HEK293 (cell line): ENCODE results near the gene MBTD1.

Experiments
- CTCF ChIA-PET: fragments of 350-600 bp; formaldehyde crosslinking; extraction: SDS; loops from one replicate; lab custom pipeline; 2021; ENCODE audit warnings: antibody characterized with exemption; lab: Yijun Ruan, JAX
- POLR2A ChIA-PET: fragments of 300-600 bp; formaldehyde crosslinking; extraction: SDS; loops from one replicate; lab custom pipeline; 2020; ENCODE audit warnings: antibody characterized with exemption, inconsistent platforms; lab: Yijun Ruan, JAX
- H3K27ac ChIP-seq: fragments of 200-500 bp; sonication (Bioruptor generic); 2 replicates; pipeline ENCODE4 v1.5.1; 2014; ENCODE audit warnings: low read depth, low read length, control low read depth, inconsistent platforms; ENCODE audit errors: extremely low read depth
- H3K36me3 ChIP-seq, 2 experiments: fragments of 200-500 bp in 1 of 2; sonication (Bioruptor generic) in 1 of 2; 1 replicate in 1 of 2; 2 replicates in 1 of 2; pipeline ENCODE4 v1.5.1; 2014 to 2017; ENCODE audit warnings: inconsistent platforms in 2 of 2, low read length in 2 of 2; ENCODE audit not compliant: control insufficient read depth in 2 of 2, insufficient read depth in 1 of 2
- H3K4me1 ChIP-seq: fragments of 200-500 bp; sonication (Bioruptor generic); 2 replicates; pipeline ENCODE4 v1.5.1; 2014; ENCODE audit warnings: mild to moderate bottlenecking, low read length, inconsistent platforms; ENCODE audit not compliant: control insufficient read depth, insufficient read depth
- H3K4me3 ChIP-seq: 2 replicates; pipeline ENCODE4 v1.5.1; 2011; ENCODE audit warnings: low read depth, mild to moderate bottlenecking, control low read depth, low read length, moderate library complexity
- H3K9me3 ChIP-seq: fragments of 200-500 bp; sonication (Bioruptor generic); 2 replicates; pipeline ENCODE4 v1.5.1; 2014; ENCODE audit warnings: low read depth, low read length, inconsistent platforms; ENCODE audit not compliant: control insufficient read depth, insufficient read depth
- BCL11A ChIP-seq: fragments of 450-650 bp; formaldehyde crosslinking; IDR thresholded peaks from 2 replicates; pipeline ENCODE4 v1.5.1; 2016; ENCODE audit warnings: low read depth, missing biosample characterization, missing genetic modification characterization
- CTCF ChIP-seq: fragments of 450-650 bp; formaldehyde crosslinking; IDR thresholded peaks from 2 replicates; pipeline ENCODE4 v1.5.1; 2016; ENCODE audit warnings: missing biosample characterization, missing genetic modification characterization
- FEZF1 ChIP-seq: fragments of 450-650 bp; formaldehyde crosslinking; IDR thresholded peaks from 2 replicates; pipeline ENCODE4 v1.5.1; 2016; ENCODE audit warnings: missing biosample characterization, missing genetic modification characterization
- INSM2 ChIP-seq: fragments of 450-650 bp; formaldehyde crosslinking; IDR thresholded peaks from 2 replicates; pipeline ENCODE4 v1.5.1; 2016; ENCODE audit warnings: missing biosample characterization, missing genetic modification characterization
- KLF1 ChIP-seq: fragments of 450-650 bp; formaldehyde crosslinking; IDR thresholded peaks from 2 replicates; pipeline ENCODE4 v1.5.1; 2016; ENCODE audit warnings: missing biosample characterization, missing genetic modification characterization
- KLF16 ChIP-seq: fragments of 450-650 bp; formaldehyde crosslinking; IDR thresholded peaks from 2 replicates; pipeline ENCODE4 v1.5.1; 2017; ENCODE audit warnings: missing biosample characterization, missing genetic modification characterization
- MZF1 ChIP-seq: fragments of 450-650 bp; formaldehyde crosslinking; IDR thresholded peaks from 2 replicates; pipeline ENCODE4 v1.5.1; 2017; ENCODE audit warnings: missing biosample characterization, missing genetic modification characterization, borderline replicate concordance
- SP2 ChIP-seq: fragments of 450-650 bp; formaldehyde crosslinking; IDR thresholded peaks from 2 replicates; pipeline ENCODE4 v1.5.1; 2016; ENCODE audit warnings: missing biosample characterization, missing genetic modification characterization
- SP7 ChIP-seq: fragments of 450-650 bp; formaldehyde crosslinking; IDR thresholded peaks from 2 replicates; pipeline ENCODE4 v1.5.1; 2016; ENCODE audit warnings: missing biosample characterization, missing genetic modification characterization
- ZBTB11 ChIP-seq: fragments of 450-650 bp; formaldehyde crosslinking; conservative IDR thresholded peaks from 2 replicates; pipeline ENCODE4 v1.5.1; 2016; ENCODE audit warnings: low read depth, missing biosample characterization, missing genetic modification characterization
- ZBTB20 ChIP-seq: fragments of 450-650 bp; formaldehyde crosslinking; IDR thresholded peaks from 2 replicates; pipeline ENCODE4 v1.5.1; 2016; ENCODE audit warnings: missing biosample characterization, missing genetic modification characterization
- ZBTB21 ChIP-seq: fragments of 450-650 bp; formaldehyde crosslinking; IDR thresholded peaks from 2 replicates; pipeline ENCODE4 v1.5.1; 2017; ENCODE audit warnings: missing biosample characterization, missing genetic modification characterization
- ZFP41 ChIP-seq: fragments of 450-650 bp; formaldehyde crosslinking; IDR thresholded peaks from 2 replicates; pipeline ENCODE4 v1.5.1; 2016; ENCODE audit warnings: missing biosample characterization, missing genetic modification characterization, borderline replicate concordance
- ZFP69B ChIP-seq: fragments of 450-650 bp; formaldehyde crosslinking; IDR thresholded peaks from 2 replicates; pipeline ENCODE4 v1.5.1; 2016; ENCODE audit warnings: missing biosample characterization, missing genetic modification characterization
- ZNF114 ChIP-seq: fragments of 450-650 bp; formaldehyde crosslinking; IDR thresholded peaks from 2 replicates; pipeline ENCODE4 v1.5.0; 2017; ENCODE audit warnings: missing biosample characterization, missing genetic modification characterization
- ZNF138 ChIP-seq: fragments of 450-650 bp; formaldehyde crosslinking; IDR thresholded peaks from 2 replicates; pipeline ENCODE4 v1.5.1; 2016; ENCODE audit warnings: missing biosample characterization, missing genetic modification characterization, borderline replicate concordance
- ZNF2 ChIP-seq: fragments of 450-650 bp; formaldehyde crosslinking; IDR thresholded peaks from 2 replicates; pipeline ENCODE4 v1.5.1; 2016; ENCODE audit warnings: missing biosample characterization, missing genetic modification characterization
- ZNF221 ChIP-seq: fragments of 450-650 bp; formaldehyde crosslinking; IDR thresholded peaks from 2 replicates; pipeline ENCODE4 v1.5.1; 2017; ENCODE audit warnings: missing biosample characterization, missing genetic modification characterization, borderline replicate concordance
- ZNF223 ChIP-seq: fragments of 450-650 bp; formaldehyde crosslinking; IDR thresholded peaks from 2 replicates; pipeline ENCODE4 v1.5.1; 2016; ENCODE audit warnings: missing biosample characterization, missing genetic modification characterization
- ZNF26 ChIP-seq: fragments of 450-650 bp; formaldehyde crosslinking; IDR thresholded peaks from 2 replicates; pipeline ENCODE4 v1.5.1; 2016; ENCODE audit warnings: missing biosample characterization, missing genetic modification characterization
- ZNF398 ChIP-seq: fragments of 450-650 bp; formaldehyde crosslinking; IDR thresholded peaks from 2 replicates; pipeline ENCODE4 v1.5.1; 2017; ENCODE audit warnings: missing biosample characterization, missing genetic modification characterization
- ZNF449 ChIP-seq: fragments of 450-650 bp; formaldehyde crosslinking; IDR thresholded peaks from 2 replicates; pipeline ENCODE4 v1.5.1; 2017; ENCODE audit warnings: missing biosample characterization, mild to moderate bottlenecking, missing genetic modification characterization, moderate library complexity
- ZNF48 ChIP-seq: fragments of 450-650 bp; formaldehyde crosslinking; IDR thresholded peaks from 2 replicates; pipeline ENCODE4 v1.5.1; 2016; ENCODE audit warnings: missing biosample characterization, missing genetic modification characterization
- ZNF501 ChIP-seq: fragments of 450-650 bp; formaldehyde crosslinking; IDR thresholded peaks from 2 replicates; pipeline ENCODE4 v1.5.1; 2016; ENCODE audit warnings: missing biosample characterization, missing genetic modification characterization
- ZNF621 ChIP-seq: fragments of 450-650 bp; formaldehyde crosslinking; IDR thresholded peaks from 2 replicates; pipeline ENCODE4 v1.5.1; 2017; ENCODE audit warnings: missing biosample characterization, missing genetic modification characterization
- ZNF629 ChIP-seq: fragments of 450-650 bp; formaldehyde crosslinking; IDR thresholded peaks from 2 replicates; pipeline ENCODE4 v1.5.1; 2017; ENCODE audit warnings: missing biosample characterization, missing genetic modification characterization

MBTD1 gene

GRCh38 chr17:51144266-51145022 lies 115.4 kb downstream of the MBTD1 start:
- Histone ChIP-seq H3K27ac (peak overlapping the region; percentile 44; the same call in 1 of the 2 replicates), H3K4me1 (peaks cover 2% of the 10 kb centered on the region; the same call in 1 of the 2 replicates), H3K9me3 (no peaks in the 10 kb centered on the region), H3K4me3 (no peak overlapping the region), H3K36me3 (no peaks in the 10 kb centered on the region)
- ChIA-PET POLR2A (interaction anchor here (1.5 kb wide), 1 partner anchor 24 kb away, joined by 3 read pairs; the partner anchor contains the start of gene SPAG9), CTCF (interaction anchor here (1.6 kb wide), 1 partner anchor 9 kb away, joined by 5 read pairs; the partner anchor contains the start of gene NME1)
- TF ChIP-seq ZNF114 (tag by site-specific recombination) (no peak), ZNF2 (tag by site-specific recombination) (no peak), BCL11A (tag by site-specific recombination) (no peak), ZNF449 (tag by site-specific recombination) (no peak), ZNF629 (0 out of 2 replicates have a peak, but pooled peaks have one; percentile 22), ZNF398 (tag by site-specific recombination) (no peak), ZBTB21 (no peak), ZNF138 (no peak), ZBTB11 (no peak), ZNF223 (tag by site-specific recombination) (no peak), INSM2 (tag by site-specific recombination) (no peak), ZNF621 (tag by site-specific recombination) (no peak), ZNF48 (tag by site-specific recombination) (no peak), KLF16 (tag by site-specific recombination) (no peak), ZNF26 (tag by site-specific recombination) (no peak), SP7 (tag by site-specific recombination) (peak; percentile 54; the same call in 1 of the 2 replicates), ZNF501 (tag by site-specific recombination) (no peak), ZFP41 (tag by site-specific recombination) (no peak), MZF1 (tag by site-specific recombination) (no peak), ZFP69B (no peak), SP2 (no peak), KLF1 (tag by site-specific recombination) (no peak), ZNF221 (tag by site-specific recombination) (no peak), FEZF1 (tag by site-specific recombination) (0 out of 2 replicates have a peak, but pooled peaks have one; percentile 9), CTCF (tag by site-specific recombination) (no peak), ZBTB20 (tag by site-specific recombination) (peak; percentile 39; the same call in 1 of the 2 replicates)
